Natural killer cell (primary cell): ENCODE results near the gene ERBIN. TPM values are rescaled to one million over a fixed set of nuclear protein-coding genes. Genes with fewer than 3 reads are reported as not detected.

Source experiments
- ATAC-seq, 3 donors: fragments of 150-1000 bp in 2 of 3; fragments of 200-7000 bp in 1 of 3; cut with Tn5 transposase; 1 replicate in 1 of 3; 2 replicates in 2 of 3; pipeline ENCODE4 v1.10.0; 2021; ENCODE audit warnings: mild to moderate bottlenecking in 2 of 3, moderate library complexity in 2 of 3
- DNase-seq, 2 donors: peaks; one replicate each; pipeline versions ENCODE4 v3.0.0 to v3.0.0-alpha.2; 2013 to 2021; ENCODE audit warnings: mixed read lengths in 1 of 2
- H3K27ac ChIP-seq: one replicate; pipeline ENCODE4 v1.5.1; 2013; ENCODE audit warnings: mild to moderate bottlenecking, low read length
- H3K27me3 ChIP-seq: one replicate; pipeline ENCODE4 v1.6.1; 2013; ENCODE audit warnings: low read length; ENCODE audit not compliant: control insufficient read depth, insufficient read depth
- H3K36me3 ChIP-seq: one replicate; pipeline ENCODE4 v1.6.1; 2013; ENCODE audit warnings: low read length; ENCODE audit not compliant: control insufficient read depth, insufficient read depth
- H3K4me1 ChIP-seq: one replicate; pipeline ENCODE4 v1.6.1; 2013; ENCODE audit warnings: low read length; ENCODE audit not compliant: control insufficient read depth, insufficient read depth
- H3K4me3 ChIP-seq: one replicate; pipeline ENCODE4 v1.5.1; 2013; ENCODE audit warnings: low read length
- H3K9me3 ChIP-seq: one replicate; pipeline ENCODE4 v1.6.1; 2013; ENCODE audit warnings: low read length; ENCODE audit not compliant: control insufficient read depth, insufficient read depth
- H3K27ac Mint-ChIP-seq, 2 donors: one replicate each; pipeline ENCODE4 v1.8.0; 2022; ENCODE audit warnings: mild to moderate bottlenecking in 2 of 2, mixed read lengths in 2 of 2, moderate library complexity in 1 of 2
- H3K27me3 Mint-ChIP-seq, 2 donors: one replicate each; pipeline ENCODE4 v1.8.0; 2022; ENCODE audit warnings: low read depth in 2 of 2, mixed read lengths in 2 of 2
- H3K36me3 Mint-ChIP-seq: one replicate; pipeline ENCODE4 v1.8.0; 2022; ENCODE audit warnings: mixed read lengths
- H3K4me1 Mint-ChIP-seq, 2 donors: one replicate each; pipeline ENCODE4 v1.8.0; 2022; ENCODE audit warnings: mixed read lengths in 2 of 2
- H3K4me3 Mint-ChIP-seq: one replicate; pipeline ENCODE4 v1.8.0; 2022; ENCODE audit warnings: mild to moderate bottlenecking, moderate library complexity, mixed read lengths
- H3K9me3 Mint-ChIP-seq, 2 donors: one replicate each; pipeline ENCODE4 v1.8.0; 2022; ENCODE audit warnings: mixed read lengths in 2 of 2
- WGBS: methylation state at CpG from one replicate; pipeline ENCODE4 v1.1.7; 2013; ENCODE audit warnings: missing lambda C conversion rate; ENCODE audit not compliant: insufficient coverage; 5-methylcytosine and 5-hydroxymethylcytosine counted together
- intact Hi-C: fragments of 100-400 bp; cut with micrococcal nuclease; formaldehyde crosslinking; loops from one replicate; pipeline ENCODE4 v1.14.2; 2022
- total RNA-seq, 4 donors: library from RNA; stranded (reverse); fragments of 120-200 nt in 1 of 4; gene quantifications; one replicate each; pipeline versions ENCODE4 v1.2.3 to v1.2.4, GENCODE V29; 2013 to 2022
- TF ChIP-seq, protein P1 (sequence below): fragments of 200-600 bp; IDR thresholded peaks from one replicate; pipeline ENCODE4 v1.8.0; 2022; ENCODE audit warnings: antibody characterized with exemption

The ERBIN gene
- total RNA-seq, 3 donors from 2014 or later (not counting 1 experiment from before 2014, with no cell fraction given): 153 to 171 (median 166) TPM

DNA sequence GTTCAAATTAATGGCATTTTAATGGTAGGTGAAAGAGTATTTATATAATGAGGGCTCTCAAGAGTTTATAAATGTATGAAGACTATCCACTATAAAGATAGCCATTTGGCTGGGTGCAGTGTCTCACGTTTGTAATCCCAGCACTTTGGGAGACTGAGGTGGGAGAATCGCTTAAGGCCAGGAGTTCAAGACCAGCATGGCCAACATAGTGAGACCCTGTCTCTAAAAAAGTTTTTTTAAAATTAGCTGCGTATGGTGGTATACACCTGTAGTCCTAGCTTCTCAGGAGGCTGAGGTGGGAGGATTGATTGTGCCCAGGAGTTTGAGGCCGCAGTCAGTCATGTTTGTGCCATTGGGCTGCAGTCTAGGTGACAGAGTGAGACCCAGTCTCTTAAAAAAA, 61.6 kb downstream of the ERBIN start:
- H3K4me1 Mint-ChIP-seq: peaks cover 53 to 56% of the 10 kb centered on the region in 2 donors

DNA sequence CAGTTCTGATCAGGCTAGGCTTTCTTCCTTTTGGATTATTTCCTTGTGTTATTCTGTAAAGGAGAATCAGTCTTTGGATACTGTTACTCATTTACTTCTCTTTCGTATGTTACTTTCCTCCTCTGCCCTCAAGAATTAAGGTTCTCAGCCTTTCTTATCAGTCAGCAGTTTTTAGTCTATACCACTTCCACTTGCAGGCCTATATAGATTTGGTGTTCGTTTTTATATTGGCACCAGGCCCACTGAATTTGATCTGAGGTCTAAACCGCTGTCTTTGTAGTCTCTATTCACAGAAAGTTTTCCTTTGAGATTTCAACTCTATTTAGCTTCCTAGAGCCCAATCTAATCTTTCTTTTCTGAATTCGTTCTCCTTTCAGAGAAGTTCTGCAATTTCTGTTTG, 62.8 kb downstream of the ERBIN start:
- Histone ChIP-seq H3K4me1 (peaks cover 12% of the 10 kb centered on the region), H3K4me3 (no peak overlapping the region), H3K9me3 (no peaks in the 10 kb centered on the region), H3K36me3 (peaks cover 20% of the 10 kb centered on the region), H3K27ac (no peak overlapping the region), H3K27me3 (no peaks in the 10 kb centered on the region)
- H3K4me3 Mint-ChIP-seq: no peak overlapping the region
- peak overlapping the region; percentile 54 to 73 for H3K27ac Mint-ChIP-seq
- H3K27me3 Mint-ChIP-seq: no peaks in the 10 kb centered on the region
- H3K36me3 Mint-ChIP-seq: no peaks in the 10 kb centered on the region
- no peak for DNase-seq
- intact Hi-C loops: no loop called here
- H3K9me3 Mint-ChIP-seq: no peaks in the 10 kb centered on the region
- peak in 1 of 3 donors; percentile 37 for ATAC-seq
- 81% methylated on average over 4 of the region's 4 CpGs for WGBS
- TF ChIP-seq, protein P1, sequence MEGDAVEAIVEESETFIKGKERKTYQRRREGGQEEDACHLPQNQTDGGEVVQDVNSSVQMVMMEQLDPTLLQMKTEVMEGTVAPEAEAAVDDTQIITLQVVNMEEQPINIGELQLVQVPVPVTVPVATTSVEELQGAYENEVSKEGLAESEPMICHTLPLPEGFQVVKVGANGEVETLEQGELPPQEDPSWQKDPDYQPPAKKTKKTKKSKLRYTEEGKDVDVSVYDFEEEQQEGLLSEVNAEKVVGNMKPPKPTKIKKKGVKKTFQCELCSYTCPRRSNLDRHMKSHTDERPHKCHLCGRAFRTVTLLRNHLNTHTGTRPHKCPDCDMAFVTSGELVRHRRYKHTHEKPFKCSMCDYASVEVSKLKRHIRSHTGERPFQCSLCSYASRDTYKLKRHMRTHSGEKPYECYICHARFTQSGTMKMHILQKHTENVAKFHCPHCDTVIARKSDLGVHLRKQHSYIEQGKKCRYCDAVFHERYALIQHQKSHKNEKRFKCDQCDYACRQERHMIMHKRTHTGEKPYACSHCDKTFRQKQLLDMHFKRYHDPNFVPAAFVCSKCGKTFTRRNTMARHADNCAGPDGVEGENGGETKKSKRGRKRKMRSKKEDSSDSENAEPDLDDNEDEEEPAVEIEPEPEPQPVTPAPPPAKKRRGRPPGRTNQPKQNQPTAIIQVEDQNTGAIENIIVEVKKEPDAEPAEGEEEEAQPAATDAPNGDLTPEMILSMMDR: no peak
- H3K4me1 Mint-ChIP-seq: peaks cover 50 to 51% of the 10 kb centered on the region in 2 donors

More for the DNA sequence above, 61.6 kb downstream of the ERBIN start:
- intact Hi-C loops: no loop called here
- DNase-seq: no peak
- Histone ChIP-seq H3K4me3 (no peak overlapping the region), H3K27ac (no peak overlapping the region), H3K4me1 (peaks cover 19% of the 10 kb centered on the region), H3K9me3 (no peaks in the 10 kb centered on the region), H3K27me3 (no peaks in the 10 kb centered on the region), H3K36me3 (peaks cover 12% of the 10 kb centered on the region)
- Mint-ChIP-seq H3K4me3 (no peak overlapping the region), H3K27ac (peak overlapping the region; percentile 45 to 72), H3K27me3 (no peaks in the 10 kb centered on the region), H3K36me3 (no peaks in the 10 kb centered on the region), H3K9me3 (no peaks in the 10 kb centered on the region)
- no peak for ATAC-seq
- 99% methylated on average over 4 of the region's 4 CpGs for WGBS
- TF ChIP-seq, protein P1: no peak

DNA sequence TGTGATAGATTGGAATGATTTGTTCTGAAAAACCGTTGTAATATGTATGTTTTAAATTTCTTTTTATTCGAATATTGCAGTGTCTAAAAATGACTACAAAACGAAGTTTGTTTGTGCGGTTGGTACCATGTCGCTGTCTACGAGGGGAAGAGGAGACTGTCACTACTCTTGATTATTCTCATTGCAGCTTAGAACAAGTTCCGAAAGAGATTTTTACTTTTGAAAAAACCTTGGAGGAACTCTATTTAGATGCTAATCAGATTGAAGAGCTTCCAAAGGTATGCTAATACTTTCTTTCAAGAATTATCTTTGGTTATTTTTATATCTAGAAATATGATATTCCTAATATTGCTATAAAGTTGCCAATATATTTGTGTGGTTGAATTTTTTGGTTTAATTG, 66.3 kb downstream of the ERBIN start:
- no peak for ATAC-seq
- intact Hi-C loops: no loop called here
- 94% methylated on average over 7 of the region's 7 CpGs for WGBS

More for the DNA sequence above, 66.3 kb downstream of the ERBIN start:
- Mint-ChIP-seq H3K36me3 (no peaks in the 10 kb centered on the region), H3K9me3 (no peaks in the 10 kb centered on the region), H3K4me1 (peaks cover 46 to 58% of the 10 kb centered on the region in 2 donors), H3K4me3 (no peak overlapping the region), H3K27me3 (no peaks in the 10 kb centered on the region), H3K27ac (peak overlapping the region; percentile 34 to 60)
- no peaks in the 10 kb centered on the region for H3K4me1 ChIP-seq
- H3K4me3 ChIP-seq: no peak overlapping the region
- no peak for DNase-seq
- TF ChIP-seq, protein P1: no peak
- H3K27me3 ChIP-seq: no peaks in the 10 kb centered on the region
- H3K9me3 ChIP-seq: no peaks in the 10 kb centered on the region
- peaks cover 34% of the 10 kb centered on the region for H3K36me3 ChIP-seq
- no peak overlapping the region for H3K27ac ChIP-seq
